ENCODE results near the gene GARNL3. TPM values are rescaled to one million over a fixed set of nuclear protein-coding genes. Genes with fewer than 3 reads are reported as not detected.

Gene GARNL3
- total RNA-seq, 2 donors from 2014 or later, result 2.0 to 2.5 TPM

DNA sequence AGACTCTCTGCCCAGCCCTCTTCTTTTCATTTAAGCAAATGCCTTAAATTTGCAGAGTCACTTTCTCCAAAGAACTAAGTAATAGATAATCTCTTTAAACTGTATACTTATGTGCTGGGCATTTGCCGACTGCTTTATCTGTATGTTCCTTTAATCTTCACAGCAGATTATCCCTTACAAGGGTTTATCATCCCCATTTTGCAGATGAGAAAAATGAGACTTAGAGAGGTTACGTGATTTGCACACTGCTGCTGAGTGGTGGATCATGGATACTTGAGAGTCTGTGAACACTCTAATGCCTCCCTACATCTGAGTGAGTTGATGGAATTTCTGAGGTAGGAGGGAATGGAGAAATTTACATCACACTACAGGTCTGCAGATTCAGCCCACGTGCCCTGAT, 163.8 kb downstream of the GARNL3 start:
- Mint-ChIP-seq H3K4me1 (peaks cover 33% of the 10 kb centered on the region), H3K36me3 (ENCODE audit: low read depth) (peaks cover 7% of the 10 kb centered on the region), H3K27ac (no peak overlapping the region), H3K27me3 (no peaks in the 10 kb centered on the region), H3K4me3 (no peak overlapping the region)
- ATAC-seq (no peak), DNase-seq (no peak)
- no peaks in the 10 kb centered on the region for H3K9me3 ChIP-seq (ENCODE audit: control insufficient read depth, low read length, poor library complexity, severe bottlenecking)

DNA sequence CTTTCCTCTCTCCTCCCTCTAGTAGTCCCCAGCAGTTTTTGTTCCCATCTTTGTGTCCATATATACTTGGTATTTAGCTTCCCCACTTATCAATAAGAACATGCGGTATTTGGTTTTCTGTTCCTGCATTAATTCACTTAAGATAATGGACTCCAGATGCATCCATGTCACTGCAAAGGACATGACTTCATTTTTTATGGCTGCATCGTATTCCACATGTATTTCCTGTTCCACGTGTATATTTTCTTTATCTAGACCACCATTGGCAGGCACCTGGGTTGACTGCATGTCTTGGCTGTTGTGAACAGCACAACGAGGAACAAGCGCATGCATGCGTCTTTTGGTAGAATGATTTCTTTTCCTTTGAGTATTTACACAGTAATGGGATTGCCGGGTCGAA, 165.8 kb downstream of the GARNL3 start:
- H3K4me1 Mint-ChIP-seq, result peaks cover 32% of the 10 kb centered on the region
- H3K4me3 Mint-ChIP-seq, result no peak overlapping the region
- H3K27me3 Mint-ChIP-seq, result no peaks in the 10 kb centered on the region
- peak overlapping the region; percentile 75 for H3K27ac Mint-ChIP-seq
- peaks cover 15% of the 10 kb centered on the region for H3K36me3 Mint-ChIP-seq (ENCODE audit: low read depth)
- H3K9me3 ChIP-seq (ENCODE audit: control insufficient read depth, low read length, poor library complexity, severe bottlenecking), result no peaks in the 10 kb centered on the region
- ATAC-seq (no peak), DNase-seq (no peak)

DNA sequence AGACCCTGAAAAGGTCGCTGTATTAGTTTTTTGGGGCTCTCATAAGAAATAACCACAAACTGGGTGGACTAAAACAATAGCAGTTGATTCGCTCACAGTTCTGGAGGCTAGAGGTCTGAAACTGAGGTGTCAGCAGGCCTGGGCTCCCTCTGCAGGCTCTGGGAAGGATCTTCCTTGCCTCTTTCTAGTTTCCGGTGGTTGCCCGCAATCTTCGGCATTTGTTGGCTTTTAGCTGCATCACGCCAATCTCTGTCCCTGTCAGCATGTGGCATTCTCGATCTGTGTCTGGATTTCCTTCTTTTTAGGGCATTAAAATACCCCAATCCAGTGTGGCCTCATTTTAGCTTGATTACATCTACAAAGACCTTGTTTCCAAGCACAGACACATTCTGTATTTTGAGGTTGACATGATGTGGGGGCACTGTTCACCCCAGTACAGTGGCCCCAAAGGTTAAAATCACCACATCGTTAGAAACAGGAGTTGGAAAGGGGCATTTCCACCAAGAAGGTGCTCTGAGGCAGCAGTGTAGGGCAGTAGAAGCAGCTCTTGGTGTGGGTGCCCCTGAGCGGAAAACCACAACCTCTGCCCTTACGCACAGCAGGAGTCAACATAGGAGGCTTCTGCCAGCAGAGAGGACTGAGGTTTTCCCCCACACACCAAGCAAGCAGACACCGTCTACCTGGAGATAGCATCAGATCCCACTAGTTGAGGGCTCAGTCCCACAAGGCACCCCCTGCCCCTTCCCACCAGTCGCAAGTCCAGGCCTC, 173.1 kb downstream of the GARNL3 start:
- peak overlapping the region; percentile 89 for H3K27ac Mint-ChIP-seq
- no peaks in the 10 kb centered on the region for H3K27me3 Mint-ChIP-seq
- peak; percentile 95 for ATAC-seq
- H3K36me3 Mint-ChIP-seq (ENCODE audit: low read depth), result peaks cover 17% of the 10 kb centered on the region
- peak overlapping the region; percentile 77 for H3K4me3 Mint-ChIP-seq
- DNase-seq, result peak in 1 of 3 donors; percentile 26
- H3K9me3 ChIP-seq (ENCODE audit: control insufficient read depth, low read length, poor library complexity, severe bottlenecking), result no peaks in the 10 kb centered on the region
- H3K4me1 Mint-ChIP-seq, result peaks cover 24% of the 10 kb centered on the region

DNA sequence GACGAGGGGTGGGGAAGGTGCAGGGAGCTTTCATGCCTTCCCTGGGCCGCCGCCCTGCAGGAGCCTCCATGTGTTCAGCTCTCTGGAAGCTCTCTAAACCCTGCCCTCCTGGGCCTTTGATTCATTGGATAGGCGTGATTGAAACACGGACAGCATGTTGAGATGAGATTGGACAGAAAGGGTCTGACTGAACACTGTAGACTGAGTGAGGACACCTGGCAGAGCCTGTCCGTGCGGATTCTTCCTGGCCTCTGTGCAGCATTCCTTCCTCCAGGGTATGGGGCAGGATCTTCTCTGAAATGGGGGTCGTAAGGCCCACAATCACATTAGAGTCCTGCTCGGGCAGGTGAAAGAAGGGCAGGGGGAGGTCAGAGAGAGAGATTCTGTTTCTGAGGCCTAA, 173.8 kb downstream of the GARNL3 start:
- H3K9me3 ChIP-seq (ENCODE audit: control insufficient read depth, low read length, poor library complexity, severe bottlenecking), result no peaks in the 10 kb centered on the region
- Mint-ChIP-seq H3K4me3 (peak overlapping the region; percentile 60), H3K4me1 (peaks cover 23% of the 10 kb centered on the region), H3K36me3 (ENCODE audit: low read depth) (peaks cover 15% of the 10 kb centered on the region), H3K27ac (peak overlapping the region; percentile 89), H3K27me3 (no peaks in the 10 kb centered on the region)
- DNase-seq (no peak), ATAC-seq (no peak)

Other genes with a start within 250 kb of the GARNL3 start
- under 1 TPM in 1 of 2 donors, not detected in 1; 0.10 TPM for gene ANGPTL2, start 142.1 kb upstream of the GARNL3 start, total RNA-seq
- gene SLC2A8, start 132.4 kb downstream of the GARNL3 start, total RNA-seq, result 1 to 10 TPM; 3.0 to 4.3 TPM
- 1 to 10 TPM; 7.9 to 8.4 TPM for gene ZNF79, start 159.6 kb downstream of the GARNL3 start, total RNA-seq
- 1,000 to 10,000 TPM; 1,506 to 1,597 TPM for gene RPL12, start 186.6 kb downstream of the GARNL3 start, total RNA-seq
- gene LRSAM1, start 186.7 kb downstream of the GARNL3 start, total RNA-seq, result 10 to 100 TPM; 19.6 to 22.2 TPM

Data from T-helper 17 cell (primary cell).